ENCODE data around the gene GOSR1.

GRCh38 chr17:30559656-30560055 lies 82.4 kb downstream of the GOSR1 start:
- TF ChIP-seq ISL1 (CRISPR knock-in tag; IDR thresholded peaks at IDR 0.05) (no peak), PPARA (CRISPR knock-in tag; IDR thresholded peaks at IDR 0.05; ENCODE audit: borderline replicate concordance) (no peak), TSHZ2 (CRISPR knock-in tag; IDR thresholded peaks at IDR 0.05) (no peak), ZFP30 (CRISPR knock-in tag; IDR thresholded peaks at IDR 0.05) (no peak), CSRNP3 (CRISPR knock-in tag; IDR thresholded peaks at IDR 0.05) (no peak), PATZ1 (CRISPR knock-in tag; IDR thresholded peaks at IDR 0.05; ENCODE audit: borderline replicate concordance) (no peak)

All from SK-N-SH treated with all-trans-retinoic acid at 6 μM for 48 hours (cell line).